Esophagus muscularis mucosa (tissue), 4 donors: ENCODE data around the gene YWHAH. TPM values are rescaled to one million over a fixed set of nuclear protein-coding genes. Genes with fewer than 3 reads are reported as not detected.

Experiments used
- DNase-seq: peaks from one replicate; pipeline ENCODE4 v3.0.0-alpha.2; 2017; ENCODE audit errors: extremely low spot score
- H3K27ac ChIP-seq, 4 donors: fragments of 200-600 bp; sonication (generic); replicated peaks in 1 of 4; 1 replicate in 3 of 4; 2 replicates in 1 of 4; pipeline ENCODE4 v1.5.1; 2016 to 2019; ENCODE audit warnings: mild to moderate bottlenecking in 1 of 4
- H3K27me3 ChIP-seq, 4 donors: fragments of 200-600 bp; sonication (generic); one replicate each; pipeline versions ENCODE4 v1.5.1 to v1.6.0; 2016 to 2019
- H3K36me3 ChIP-seq, 4 donors: fragments of 200-600 bp; sonication (generic); one replicate each; pipeline ENCODE4 v1.5.1; 2016 to 2019
- H3K4me1 ChIP-seq, 4 donors: fragments of 200-600 bp; sonication (generic); one replicate each; pipeline ENCODE4 v1.5.1; 2016 to 2019
- H3K4me3 ChIP-seq, 4 donors: fragments of 200-600 bp; sonication (generic); 1 replicate in 2 of 4; 2 replicates in 2 of 4; pipeline ENCODE4 v1.5.1; 2016 to 2019; ENCODE audit warnings: mild to moderate bottlenecking in 4 of 4, moderate library complexity in 1 of 4
- H3K9me3 ChIP-seq, 4 donors: fragments of 200-600 bp; sonication (generic); 1 replicate in 3 of 4; 2 replicates in 1 of 4; pipeline ENCODE4 v1.5.1; 2016 to 2019
- CTCF ChIP-seq, 3 experiments: fragments of 200-600 bp in 2 of 3; fragments of 450-650 bp in 1 of 3; sonication (generic) in 2 of 3; IDR thresholded peaks; one replicate each; pipeline ENCODE4 v1.5.1; 2017 to 2019; ENCODE audit warnings: antibody characterized with exemption in 3 of 3, mild to moderate bottlenecking in 2 of 3, moderate library complexity in 1 of 3
- EP300 ChIP-seq: sonication (generic); formaldehyde crosslinking; IDR thresholded peaks from one replicate; pipeline ENCODE4 v1.6.1; 2017; ENCODE audit warnings: antibody characterized with exemption
- POLR2A ChIP-seq: fragments of 450-650 bp; IDR thresholded peaks from one replicate; pipeline ENCODE4 v1.6.1; 2017; ENCODE audit warnings: antibody characterized with exemption, moderate library complexity, mild to moderate bottlenecking, low read depth
- POLR2AphosphoS5 ChIP-seq, 2 donors: sonication (generic); formaldehyde crosslinking; IDR thresholded peaks; one replicate each; pipeline ENCODE4 v1.6.1; 2017; ENCODE audit warnings: antibody characterized with exemption in 2 of 2
- WGBS: methylation state at CpG from one replicate; pipeline ENCODE4 v1.1.5; 2018; 5-methylcytosine and 5-hydroxymethylcytosine counted together
- intact Hi-C: fragments of 100-400 bp; cut with DNase I; formaldehyde crosslinking; loops from one replicate; pipeline ENCODE4 v1.15.1; 2023
- total RNA-seq, 4 donors: library from RNA; depleted of rRNA; stranded (reverse); fragments of >200 nt; gene quantifications; one replicate each; pipeline versions ENCODE4 v1.1.0 to v1.2.1, GENCODE V29; 2016

The YWHAH gene
- total RNA-seq, 4 donors from 2014 or later = 132 to 232 (median 183) TPM

- H3K4me1 ChIP-seq = peaks cover 5 to 13% (median 13%) of the 10 kb centered on the region in 4 donors
- intact Hi-C loops = no loop called here
Measured at GRCh38 chr22:31968022-31968421, 23.7 kb downstream of the YWHAH start.

GRCh38 chr22:31969789-31970489 lies 25.6 kb downstream of the YWHAH start:
- 33% methylated on average over 18 of the region's 19 CpGs for WGBS
- intact Hi-C loops = loop anchor here (2.0 to 10.0 kb wide), 3 partner anchors 95 to 502 kb away; partner anchors contain the start of gene FBXO7
- no peak for DNase-seq
- Histone ChIP-seq H3K36me3 (no peaks in the 10 kb centered on the region), H3K27ac (no peak overlapping the region), H3K4me3 (peak overlapping the region; percentile 47 to 58 (median 48)), H3K27me3 (no peaks in the 10 kb centered on the region), H3K4me1 (peaks cover 5 to 13% (median 13%) of the 10 kb centered on the region in 4 donors), H3K9me3 (no peaks in the 10 kb centered on the region)
- TF ChIP-seq CTCF (IDR thresholded peaks at IDR 0.05) = peak in 2 of 3 experiments; percentile 43 to 48
- TF ChIP-seq POLR2AphosphoS5 (IDR thresholded peaks at IDR 0.05) = no peak
- TF ChIP-seq EP300 = no peak

More at GRCh38 chr22:31968022-31968421, 23.7 kb downstream of the YWHAH start:
- H3K27ac ChIP-seq = no peak overlapping the region
- H3K4me3 ChIP-seq = no peak overlapping the region
- TF ChIP-seq POLR2AphosphoS5 (IDR thresholded peaks at IDR 0.05) = no peak
- TF ChIP-seq CTCF (IDR thresholded peaks at IDR 0.05) = no peak
- TF ChIP-seq POLR2A = no peak
- no peak for TF ChIP-seq EP300
- 93% methylated on average over 9 of the region's 9 CpGs for WGBS
- H3K36me3 ChIP-seq = no peaks in the 10 kb centered on the region
- no peaks in the 10 kb centered on the region for H3K27me3 ChIP-seq
- no peak for DNase-seq
- H3K9me3 ChIP-seq = no peaks in the 10 kb centered on the region

- no peaks in the 10 kb centered on the region for H3K9me3 ChIP-seq
- H3K27me3 ChIP-seq = no peaks in the 10 kb centered on the region
- peak overlapping the region in 1 of 4 donors; percentile 33 for H3K27ac ChIP-seq
- H3K4me3 ChIP-seq = peak overlapping the region; percentile 47 to 58 (median 48)
- H3K36me3 ChIP-seq = no peaks in the 10 kb centered on the region
- no peak for DNase-seq
- peak in 1 of 2 donors; percentile 60 for TF ChIP-seq POLR2AphosphoS5 (IDR thresholded peaks at IDR 0.05)
- TF ChIP-seq CTCF (IDR thresholded peaks at IDR 0.05) = peak; percentile 83 to 88 (median 87)
- TF ChIP-seq EP300 = no peak
- WGBS = 23% methylated on average over 41 of the region's 55 CpGs
- peaks cover 5 to 13% (median 13%) of the 10 kb centered on the region in 4 donors for H3K4me1 ChIP-seq
- intact Hi-C loops = loop anchor here (2.0 to 10.0 kb wide), 3 partner anchors 96 to 502 kb away; partner anchors contain the start of gene FBXO7
Measured at GRCh38 chr22:31970490-31971444, 26.4 kb downstream of the YWHAH start.

- 92% methylated on average over 14 of the region's 14 CpGs for WGBS
- Histone ChIP-seq H3K4me3 (no peak overlapping the region), H3K27ac (no peak overlapping the region), H3K4me1 (peaks cover 5 to 13% (median 13%) of the 10 kb centered on the region in 4 donors), H3K9me3 (no peaks in the 10 kb centered on the region), H3K27me3 (no peaks in the 10 kb centered on the region), H3K36me3 (no peaks in the 10 kb centered on the region)
- DNase-seq = no peak
- intact Hi-C loops = loop anchor here (5.0 to 10.0 kb wide), 2 partner anchors 97 to 500 kb away; partner anchors contain the start of gene FBXO7
- no peak for TF ChIP-seq CTCF (IDR thresholded peaks at IDR 0.05)
- no peak for TF ChIP-seq POLR2A
- no peak for TF ChIP-seq POLR2AphosphoS5 (IDR thresholded peaks at IDR 0.05)
- no peak for TF ChIP-seq EP300
Measured at GRCh38 chr22:31972180-31972579, 27.8 kb downstream of the YWHAH start.
